ENCODE results near the gene ZWILCH. TPM values are rescaled to one million over a fixed set of nuclear protein-coding genes. Genes with fewer than 3 reads are reported as not detected.

The ZWILCH gene
- total and polyA plus RNA-seq, 9 of the 15 experiments (the other 6 are each of a cell fraction or from before 2014, with no cell fraction given), result 32.8 to 94.2 (median 52.1) TPM

GRCh38 chr15:66592505-66593218 lies 87.5 kb downstream of the ZWILCH start:
- Histone ChIP-seq H3K79me2 (ENCODE audit: control insufficient read depth, insufficient read depth, low read length) (peaks cover 98% of the 10 kb centered on the region), H2AFZ (ENCODE audit: low read depth, low read length) (no peak overlapping the region), H3K36me3 (ENCODE audit: control insufficient read depth, insufficient read depth, low read length) (peaks cover 92% of the 10 kb centered on the region), H4K20me1 (replicated peaks; ENCODE audit: control insufficient read depth, insufficient read depth, low read length) (peaks cover 74% of the 10 kb centered on the region), H3K4me1 (replicated peaks in 1 of 2; ENCODE audit: control insufficient read depth in 2 of 2, insufficient read depth in 2 of 2, low read length in 2 of 2) (peaks cover 37 to 46% of the 10 kb centered on the region in 2 experiments; a peak in 4 of 5 replicates), H3K9ac (ENCODE audit: insufficient read depth in 1 of 2, low read depth in 2 of 2, low read length in 2 of 2) (peak overlapping the region in 1 of 2 experiments; percentile 49; a peak in 2 of 4 replicates), H3K9me1 (ENCODE audit: control insufficient read depth, insufficient read depth, low read length) (peaks cover 40% of the 10 kb centered on the region), H3K27ac (ENCODE audit: extremely low read depth, low read depth, low read length) (no peak overlapping the region), H3K4me3 (no peak overlapping the region), H3K27me3 (ENCODE audit: control insufficient read depth in 2 of 2, insufficient read depth in 2 of 2, low read length in 2 of 2) (no peaks in the 10 kb centered on the region), H3K9me3 (replicated peaks; ENCODE audit: control insufficient read depth, insufficient read depth, low read depth, low read length) (no peaks in the 10 kb centered on the region), H3K4me2 (ENCODE audit: insufficient read depth, low read length) (peak overlapping the region; percentile 49; the same call in 1 of the 2 replicates)
- peak; percentile 78 to 81 (median 79) for DNase-seq (ENCODE audit: extremely low read depth in 1 of 4, low spot score in 3 of 4)
- peak; percentile 64 for ATAC-seq
- WGBS (ENCODE audit: insufficient coverage, low coverage, missing lambda C conversion rate), result 50% methylated on average over 12 of the region's 12 CpGs
- intact Hi-C loops (cut with micrococcal nuclease) (no loop called here), in situ Hi-C loops (cut with MboI) (loop anchor here (10.0 kb wide), 1 partner anchor 262 kb away; no protein-coding TSS in a partner anchor)
- peak; percentile 78 for FAIRE-seq
- POLR2A ChIA-PET, result interaction anchor here (0.6 to 2.3 kb wide), 5 partner anchors 9 to 118 kb away, joined by 3 to 14 read pairs (median 3); no protein-coding TSS in a partner anchor
- CTCF ChIA-PET (ENCODE audit: low intra/inter-chr PET ratio), result no interaction called here
- no TSS peak for BruUV-seq (replicated peaks)
- TF ChIP-seq TAL1 (IDR thresholded peaks at IDR 0.05), result peak; percentile 40; the same call in 1 of the 2 replicates
- peak; percentile 49; the same call in 1 of the 2 replicates for TF ChIP-seq TEAD4 (IDR thresholded peaks at IDR 0.05; ENCODE audit: low read length)
- no peak for TF ChIP-seq TEAD4 (CRISPR knock-in tag; IDR thresholded peaks at IDR 0.05; ENCODE audit: borderline replicate concordance)
- TF ChIP-seq TCF3 (CRISPR knock-in tag; IDR thresholded peaks at IDR 0.05), result peak; percentile 77
- TF ChIP-seq AFF1 (IDR thresholded peaks at IDR 0.05; ENCODE audit: low read depth in 1 of 2, partially characterized antibody in 2 of 2), result no peak
- TF ChIP-seq L3MBTL2 (IDR thresholded peaks at IDR 0.05), result peak; percentile 46; the same call in 1 of the 2 replicates
- no peak for TF ChIP-seq NFIX (CRISPR knock-in tag; IDR thresholded peaks at IDR 0.05; ENCODE audit: low read depth)
- no peak for TF ChIP-seq YY1 (IDR thresholded peaks at IDR 0.05; ENCODE audit: borderline replicate concordance in 1 of 3, control insufficient read depth in 1 of 3, extremely low read depth in 1 of 3, insufficient read depth in 3 of 3, insufficient read length in 1 of 3, insufficient replicate concordance in 2 of 3, low read depth in 1 of 3, low read length in 2 of 3)
- TF ChIP-seq ELK3 (CRISPR knock-in tag; IDR thresholded peaks at IDR 0.05), result no peak
- no peak for TF ChIP-seq C11orf30 (IDR thresholded peaks at IDR 0.05; ENCODE audit: low read depth)
- TF ChIP-seq TCF7 (IDR thresholded peaks at IDR 0.05; ENCODE audit: borderline replicate concordance), result no peak
- TF ChIP-seq KAT8 (IDR thresholded peaks at IDR 0.05; ENCODE audit: low read depth), result no peak
- TF ChIP-seq PCBP1 (IDR thresholded peaks at IDR 0.05; ENCODE audit: low read depth, low read length, poor library complexity, severe bottlenecking), result no peak
- TF ChIP-seq MAFG (tag; conservative IDR thresholded peaks at IDR 0.05), result no peak
- no peak for TF ChIP-seq ZNF124 (CRISPR knock-in tag; IDR thresholded peaks at IDR 0.05)
- TF ChIP-seq NCOR1 (IDR thresholded peaks at IDR 0.05), result peak; percentile 52
- 0 out of 2 replicates have a peak, but pooled peaks have one; percentile 30 for TF ChIP-seq MTA1 (IDR thresholded peaks at IDR 0.05; ENCODE audit: borderline replicate concordance)
